ENCODE measurements around the gene PKM. TPM values are rescaled to one million over a fixed set of nuclear protein-coding genes. Genes with fewer than 3 reads are reported as not detected.

The PKM gene
- polyA plus RNA-seq, 1 donor (not counting 4 experiments of a cell fraction or from before 2014, with no cell fraction given) = 3,352 TPM

DNA sequence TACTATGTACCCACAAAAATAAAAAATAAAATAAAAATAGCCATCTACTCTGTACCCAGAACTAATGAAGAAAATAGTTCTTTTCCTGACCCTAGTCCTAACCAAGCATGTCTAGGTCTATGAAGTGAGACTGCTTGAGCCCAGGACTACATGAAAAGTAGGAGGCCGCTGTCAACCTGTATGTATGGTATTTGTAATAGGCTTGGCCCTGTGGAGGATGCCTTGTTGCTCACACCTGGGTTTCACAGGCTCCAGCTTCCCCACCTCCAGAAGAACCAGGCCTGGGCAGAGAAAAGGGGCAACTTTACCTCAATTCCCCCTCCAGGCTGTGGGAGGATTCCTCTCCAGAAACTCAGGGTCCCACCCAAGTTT is 6.8 kb upstream of the PKM start:
- dilution Hi-C loops (cut with MboI; ENCODE audit: extremely low pct_ligation_motif_present, low sequenced_read_pairs) = no loop called here
- H3K79me2 ChIP-seq (ENCODE audit: control insufficient read depth, insufficient read depth, low read length) = peaks cover 9% of the 10 kb centered on the region
- no peaks in the 10 kb centered on the region for H4K20me1 ChIP-seq (ENCODE audit: control insufficient read depth, extremely low read depth, insufficient read depth, low read length)
- no peaks in the 10 kb centered on the region for H3K9me3 ChIP-seq (ENCODE audit: control insufficient read depth, low read depth, low read length)
- H3K27me3 ChIP-seq (ENCODE audit: control insufficient read depth, extremely low read depth, insufficient read depth, low read length) = no peaks in the 10 kb centered on the region
- no peak overlapping the region for H3K4me3 ChIP-seq (ENCODE audit: control insufficient read depth in 2 of 3, extremely low read depth in 1 of 3, insufficient read depth in 2 of 3, low read depth in 1 of 3, low read length in 3 of 3)
- no peak for FAIRE-seq
- TF ChIP-seq, protein P1, sequence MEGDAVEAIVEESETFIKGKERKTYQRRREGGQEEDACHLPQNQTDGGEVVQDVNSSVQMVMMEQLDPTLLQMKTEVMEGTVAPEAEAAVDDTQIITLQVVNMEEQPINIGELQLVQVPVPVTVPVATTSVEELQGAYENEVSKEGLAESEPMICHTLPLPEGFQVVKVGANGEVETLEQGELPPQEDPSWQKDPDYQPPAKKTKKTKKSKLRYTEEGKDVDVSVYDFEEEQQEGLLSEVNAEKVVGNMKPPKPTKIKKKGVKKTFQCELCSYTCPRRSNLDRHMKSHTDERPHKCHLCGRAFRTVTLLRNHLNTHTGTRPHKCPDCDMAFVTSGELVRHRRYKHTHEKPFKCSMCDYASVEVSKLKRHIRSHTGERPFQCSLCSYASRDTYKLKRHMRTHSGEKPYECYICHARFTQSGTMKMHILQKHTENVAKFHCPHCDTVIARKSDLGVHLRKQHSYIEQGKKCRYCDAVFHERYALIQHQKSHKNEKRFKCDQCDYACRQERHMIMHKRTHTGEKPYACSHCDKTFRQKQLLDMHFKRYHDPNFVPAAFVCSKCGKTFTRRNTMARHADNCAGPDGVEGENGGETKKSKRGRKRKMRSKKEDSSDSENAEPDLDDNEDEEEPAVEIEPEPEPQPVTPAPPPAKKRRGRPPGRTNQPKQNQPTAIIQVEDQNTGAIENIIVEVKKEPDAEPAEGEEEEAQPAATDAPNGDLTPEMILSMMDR (optimal IDR thresholded peaks at IDR 0.05 in 1 of 3, IDR thresholded peaks at IDR 0.05 in 1 of 3, conservative IDR thresholded peaks at IDR 0.05 in 1 of 3; ENCODE audit: extremely low read depth in 1 of 3, insufficient read depth in 2 of 3, low read length in 3 of 3) = no peak
- TF ChIP-seq EZH2 (IDR thresholded peaks at IDR 0.05; ENCODE audit: low read length) = no peak
- peaks cover 3 to 19% of the 10 kb centered on the region in 2 experiments for H3K36me3 ChIP-seq (ENCODE audit: control insufficient read depth in 2 of 2, extremely low read depth in 1 of 2, insufficient read depth in 2 of 2, low read length in 2 of 2)
- H3K27ac ChIP-seq (ENCODE audit: control insufficient read depth, insufficient read depth, low read length) = peak overlapping the region; percentile 96
- peaks cover 21% of the 10 kb centered on the region for H3K4me1 ChIP-seq (ENCODE audit: control insufficient read depth, extremely low read depth, insufficient read depth, low read length)
- H2AFZ ChIP-seq (ENCODE audit: control insufficient read depth, low read length) = peak overlapping the region; percentile 59
- DNase-seq (ENCODE audit: low read depth, low spot score) = no peak
- H3K9ac ChIP-seq (ENCODE audit: control insufficient read depth, extremely low read depth, insufficient read depth, low read length) = peak overlapping the region; percentile 82
- H3K4me2 ChIP-seq (ENCODE audit: control insufficient read depth, extremely low read depth, insufficient read depth, low read depth, low read length) = peak overlapping the region; percentile 84
- no peaks in the 10 kb centered on the region for H3K9me1 ChIP-seq (ENCODE audit: control insufficient read depth, extremely low read depth, insufficient read depth, low read length)

DNA sequence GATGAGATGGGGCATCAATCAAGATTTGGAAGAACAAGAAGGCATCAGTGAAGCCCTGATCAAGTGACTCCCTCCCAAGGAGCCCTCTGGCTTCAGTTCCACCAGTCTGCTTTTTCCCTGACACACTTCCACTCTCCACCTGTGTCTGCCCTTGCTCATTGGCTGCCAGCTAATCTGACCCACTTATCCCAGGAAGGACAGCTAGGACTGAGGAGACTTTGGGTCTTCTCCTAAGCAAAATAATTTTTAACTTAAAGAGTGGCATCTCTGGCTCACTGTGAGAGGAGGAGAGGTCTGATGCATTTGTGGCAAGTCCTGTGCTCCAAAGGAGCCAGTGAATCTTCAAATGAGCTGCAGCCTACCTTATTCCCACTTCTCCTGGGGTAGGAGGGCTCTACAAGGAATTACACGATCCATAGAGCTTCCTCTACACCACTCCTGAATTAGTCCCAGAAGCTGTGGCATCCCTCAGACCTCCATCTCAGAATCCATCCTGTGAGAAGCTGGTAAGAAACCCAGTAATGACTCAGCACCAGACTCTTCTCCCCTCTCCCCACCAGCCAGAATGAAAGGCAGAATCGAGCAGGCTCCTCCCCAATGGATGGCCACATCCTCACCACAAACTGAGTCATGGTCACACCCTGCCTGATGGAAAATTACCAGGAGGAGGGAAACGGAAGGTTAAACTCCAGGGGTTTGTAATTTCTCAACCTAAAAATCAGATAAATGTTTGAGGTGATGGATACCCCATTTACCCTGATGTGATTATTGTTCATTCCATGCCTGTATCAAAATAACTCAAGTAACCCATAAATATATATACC is 6.3 kb upstream of the PKM start:
- DNase-seq (ENCODE audit: low read depth, low spot score) = peak; percentile 90
- H3K9me3 ChIP-seq (ENCODE audit: control insufficient read depth, low read depth, low read length) = no peaks in the 10 kb centered on the region
- no peak overlapping the region for H2AFZ ChIP-seq (ENCODE audit: control insufficient read depth, low read length)
- peak; percentile 84 for FAIRE-seq
- no peaks in the 10 kb centered on the region for H4K20me1 ChIP-seq (ENCODE audit: control insufficient read depth, extremely low read depth, insufficient read depth, low read length)
- H3K27me3 ChIP-seq (ENCODE audit: control insufficient read depth, extremely low read depth, insufficient read depth, low read length) = no peaks in the 10 kb centered on the region
- peak overlapping the region; percentile 82 for H3K9ac ChIP-seq (ENCODE audit: control insufficient read depth, extremely low read depth, insufficient read depth, low read length)
- peaks cover 9% of the 10 kb centered on the region for H3K79me2 ChIP-seq (ENCODE audit: control insufficient read depth, insufficient read depth, low read length)
- no peak for TF ChIP-seq EZH2 (IDR thresholded peaks at IDR 0.05; ENCODE audit: low read length)
- TF ChIP-seq, protein P1 (optimal IDR thresholded peaks at IDR 0.05 in 1 of 3, IDR thresholded peaks at IDR 0.05 in 1 of 3, conservative IDR thresholded peaks at IDR 0.05 in 1 of 3; ENCODE audit: extremely low read depth in 1 of 3, insufficient read depth in 2 of 3, low read length in 3 of 3) = no peak
- peak overlapping the region; percentile 46 to 65 (median 61) for H3K4me3 ChIP-seq (ENCODE audit: control insufficient read depth in 2 of 3, extremely low read depth in 1 of 3, insufficient read depth in 2 of 3, low read depth in 1 of 3, low read length in 3 of 3)
- peaks cover 3 to 17% of the 10 kb centered on the region in 2 experiments for H3K36me3 ChIP-seq (ENCODE audit: control insufficient read depth in 2 of 2, extremely low read depth in 1 of 2, insufficient read depth in 2 of 2, low read length in 2 of 2)
- H3K4me2 ChIP-seq (ENCODE audit: control insufficient read depth, extremely low read depth, insufficient read depth, low read depth, low read length) = peak overlapping the region; percentile 84
- H3K27ac ChIP-seq (ENCODE audit: control insufficient read depth, insufficient read depth, low read length) = peak overlapping the region; percentile 96
- dilution Hi-C loops (cut with MboI; ENCODE audit: extremely low pct_ligation_motif_present, low sequenced_read_pairs) = no loop called here
- peaks cover 27% of the 10 kb centered on the region for H3K4me1 ChIP-seq (ENCODE audit: control insufficient read depth, extremely low read depth, insufficient read depth, low read length)
- H3K9me1 ChIP-seq (ENCODE audit: control insufficient read depth, extremely low read depth, insufficient read depth, low read length) = no peaks in the 10 kb centered on the region
